CD4-positive, alpha-beta T cell treated with Interleukin-4 for 1 hour (primary cell): ENCODE measurements around the gene RPL32.
"Not testable (repeated sequence)": the region's sequence is repeated elsewhere in the genome, so short reads cannot be mapped to it uniquely, and the experiment has no call there.

Source experiments
- DNase-seq, 2 donors: peaks; one replicate each; pipeline ENCODE4 v3.0.0-alpha.2; 2020 to 2022

RPL32 gene

GRCh38 chr3:12841149-12841969, at the start of gene RPL32:
TSS of gene RPL32 (minus strand) at chr3:12841565. CDS start at chr3:12840237, 1,328 bp downstream.
- DNase-seq: peak; percentile 90 to 94

- DNase-seq: no peak
Observed at GRCh38 chr3:12890610-12891390, 49.4 kb upstream of the RPL32 start.

DNA sequence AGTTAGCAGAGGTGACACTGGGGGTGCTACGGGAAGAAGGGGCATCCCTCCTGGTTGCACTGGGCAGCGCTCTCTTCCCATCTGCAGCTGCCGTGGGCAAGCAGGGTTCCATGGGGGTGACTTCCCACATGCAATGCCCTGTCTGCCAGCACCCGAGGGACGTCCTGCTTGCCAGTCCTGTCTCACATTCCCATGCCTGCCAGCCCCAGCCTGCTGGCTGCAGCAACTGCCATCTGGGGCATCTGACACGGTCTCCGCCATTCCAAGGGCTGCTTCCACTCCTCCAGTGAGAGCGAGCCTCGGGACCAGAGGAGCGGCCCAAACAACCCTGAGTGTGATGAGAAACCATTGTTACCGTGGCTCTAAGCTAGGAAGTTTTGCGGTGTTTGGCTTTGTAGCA, 45.4 kb upstream of the RPL32 start:
- DNase-seq: no peak

- no peak for DNase-seq
Observed at GRCh38 chr3:12886106-12886679, 44.8 kb upstream of the RPL32 start.

DNA sequence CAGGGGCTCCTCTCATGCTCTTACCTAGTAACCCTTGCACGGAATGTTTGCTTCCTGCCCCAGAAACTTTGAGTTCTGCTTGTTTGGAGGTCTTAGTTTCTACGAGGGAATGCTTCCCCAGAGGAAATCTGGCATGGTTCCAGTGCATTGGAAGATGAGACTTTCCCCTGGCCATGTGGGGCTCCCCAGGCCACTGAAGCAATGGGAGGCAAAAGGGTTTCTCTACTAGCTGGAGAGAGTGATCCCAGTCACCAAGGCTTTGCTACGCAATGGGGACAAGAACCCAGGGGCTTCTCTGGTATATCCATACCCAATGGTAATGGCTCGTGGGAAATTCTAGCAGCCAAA, 44.2 kb upstream of the RPL32 start:
- no peak for DNase-seq

DNA sequence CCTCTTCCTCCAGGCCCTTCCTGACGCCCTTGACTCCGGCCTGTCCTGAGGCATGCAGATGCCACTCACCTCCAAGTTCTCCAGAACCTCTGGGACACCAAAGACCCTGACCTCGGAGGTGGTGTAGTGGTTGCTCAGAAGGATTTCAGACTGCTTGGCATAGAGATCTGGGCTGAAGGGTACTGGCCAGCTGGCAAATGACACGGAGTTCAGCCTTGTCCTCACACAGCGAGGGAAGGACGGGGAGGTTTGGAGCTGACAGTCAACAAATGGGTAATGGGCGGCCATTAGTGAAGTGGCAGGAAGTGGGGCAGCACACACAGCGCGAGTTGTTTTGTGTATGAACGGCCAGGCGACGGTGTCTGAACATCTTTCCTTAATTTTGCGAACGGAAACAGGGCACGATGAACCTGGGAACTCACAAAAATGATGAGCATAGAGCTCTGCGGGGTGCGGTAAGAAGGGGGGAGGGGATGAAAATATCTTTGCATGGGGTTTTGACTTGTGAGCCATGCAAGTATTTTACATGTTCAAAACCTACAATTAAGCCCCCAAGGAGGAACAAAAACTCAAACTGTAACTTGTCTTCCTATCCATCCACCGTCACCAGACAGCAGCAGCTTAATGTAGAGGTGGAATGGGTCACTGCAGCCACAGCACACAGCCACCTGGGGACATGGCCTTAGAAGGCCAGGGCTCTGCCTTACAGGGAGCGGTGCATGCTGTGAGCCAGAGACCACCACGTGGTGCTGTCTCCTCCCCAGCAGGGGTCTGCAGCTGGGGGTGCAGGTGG, 43.6 kb upstream of the RPL32 start:
- no peak for DNase-seq

GRCh38 chr3:12884186-12884680, 42.9 kb upstream of the RPL32 start:
- no peak for DNase-seq

DNA sequence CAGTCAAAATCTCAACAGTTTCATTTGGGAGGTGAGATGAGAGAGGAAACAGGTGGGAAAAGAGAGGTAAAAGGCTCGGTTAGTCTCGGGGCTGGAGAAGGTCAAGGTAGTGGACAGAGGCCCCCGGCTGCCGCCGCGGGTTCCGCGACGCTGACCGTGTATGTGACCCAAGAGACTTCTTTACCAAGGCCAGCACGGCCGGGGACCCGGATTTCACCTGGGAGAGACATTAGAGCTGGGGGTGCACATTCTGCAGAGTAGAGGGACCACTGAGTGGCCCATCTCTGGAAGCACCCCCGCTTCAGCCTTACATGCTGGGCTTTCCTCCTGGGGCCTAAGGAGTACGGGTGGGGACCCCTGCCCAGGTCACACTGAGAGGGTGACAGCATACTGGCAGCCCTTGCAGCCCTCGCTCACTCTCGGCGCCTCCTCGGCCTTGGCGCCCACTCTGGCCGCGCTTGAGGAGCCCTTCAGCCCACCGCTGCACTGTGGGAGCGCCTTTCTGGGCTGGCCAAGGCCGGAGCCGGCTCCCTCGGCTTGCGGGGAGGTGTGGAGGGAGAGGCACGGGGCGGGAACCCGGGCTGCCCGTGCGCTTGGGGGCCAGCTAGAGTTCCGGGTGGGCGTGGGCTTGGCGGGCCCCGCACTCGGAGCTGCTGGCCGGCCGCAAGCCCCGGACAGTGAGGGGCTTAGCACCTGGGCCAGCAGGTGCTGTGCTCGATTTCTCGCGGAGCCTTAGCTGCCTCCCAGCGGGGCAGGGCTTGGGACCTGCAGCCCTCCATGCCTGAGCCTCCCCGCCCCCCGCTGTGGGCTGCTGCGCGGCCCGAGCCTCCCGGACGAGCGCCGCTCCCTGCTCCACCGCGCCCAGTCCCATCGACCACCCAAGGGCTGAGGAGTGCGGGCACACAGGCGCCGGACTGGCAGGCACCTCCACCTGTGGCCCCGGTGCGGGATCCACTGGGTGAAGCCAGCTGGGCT, 41.3 kb upstream of the RPL32 start:
- no peak for DNase-seq

DNA sequence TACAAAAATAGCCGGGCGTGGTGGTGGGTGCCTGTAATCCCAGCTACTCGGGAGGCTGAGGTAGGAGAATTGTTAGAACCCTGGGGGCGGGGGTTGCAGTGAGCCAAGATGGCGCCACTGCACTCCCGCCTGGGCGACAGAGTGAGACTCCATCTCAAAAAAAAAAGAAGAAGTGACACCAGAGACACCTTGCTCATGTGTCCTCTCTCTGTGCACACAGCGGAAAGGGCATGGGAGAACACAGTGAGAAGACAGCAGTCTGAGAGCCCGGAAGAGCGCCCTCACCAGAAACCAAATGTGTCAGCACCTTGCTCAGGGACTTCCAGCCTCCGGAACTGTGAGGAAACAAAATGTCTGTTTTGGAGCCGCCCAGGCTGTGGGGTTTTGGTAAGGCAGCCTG, 40.5 kb upstream of the RPL32 start:
- not testable (repeated sequence) for DNase-seq

- DNase-seq: no peak
Observed at GRCh38 chr3:12879191-12879815, 37.9 kb upstream of the RPL32 start.

DNA sequence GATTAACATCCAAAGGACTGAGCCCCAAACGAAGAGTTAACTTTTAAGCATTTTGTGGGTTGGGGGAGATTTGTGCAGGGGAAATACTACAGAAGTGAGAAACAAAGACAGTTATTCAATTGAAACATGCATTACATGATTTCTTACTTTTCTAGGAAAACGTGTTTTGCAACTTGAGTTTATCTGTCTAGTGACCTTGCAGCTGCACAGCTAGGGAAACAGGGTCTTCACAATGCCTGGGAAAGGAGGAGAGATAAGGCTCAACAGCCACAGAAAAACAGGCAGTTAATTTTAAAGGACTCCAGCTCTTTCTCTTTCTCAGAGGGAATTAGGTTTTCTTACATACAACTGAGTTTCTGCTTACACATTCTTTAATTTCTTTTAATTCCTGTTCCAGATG, 37.4 kb upstream of the RPL32 start:
- not testable (repeated sequence) for DNase-seq

GRCh38 chr3:12878141-12878574, 36.8 kb upstream of the RPL32 start:
- no peak for DNase-seq

- DNase-seq: no peak
Observed at GRCh38 chr3:12877040-12877439, 35.7 kb upstream of the RPL32 start.

- DNase-seq: peak in 1 of 2 donors; percentile 12
Observed at GRCh38 chr3:12875857-12876836, 34.8 kb upstream of the RPL32 start.

GRCh38 chr3:12871404-12871983, 30.1 kb upstream of the RPL32 start:
- no peak for DNase-seq

DNA sequence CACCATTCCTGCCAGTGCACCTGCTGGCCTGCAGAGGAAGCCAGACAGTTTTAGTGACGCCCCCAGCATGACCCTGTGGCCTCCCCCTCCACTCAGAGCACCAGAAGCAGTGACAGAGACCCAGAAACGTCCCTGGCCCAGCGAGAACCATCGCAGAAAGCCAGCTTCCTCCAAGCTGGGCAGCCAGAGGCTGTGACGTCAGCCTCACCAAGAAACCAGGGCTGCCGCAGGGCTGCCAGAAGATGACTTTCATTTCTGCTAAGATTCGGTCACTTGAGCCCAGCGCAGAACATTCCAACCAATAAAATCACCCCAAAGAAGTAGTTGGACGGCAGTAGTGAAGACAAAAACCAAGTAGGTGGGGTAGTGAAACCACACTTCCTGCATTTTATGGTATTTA, 29.6 kb upstream of the RPL32 start:
- DNase-seq: peak; percentile 52 to 53

GRCh38 chr3:12869035-12869621, 27.8 kb upstream of the RPL32 start:
- DNase-seq: peak; percentile 20 to 23
